Thyroid gland (tissue), 4 donors: Measurements from ENCODE around the gene RANBP9.

Source experiments
- POLR2A ChIP-seq, 2 donors: fragments of 450-650 bp; IDR thresholded peaks; one replicate each; pipeline ENCODE4 v1.6.1; 2017; ENCODE audit warnings: antibody characterized with exemption in 2 of 2, mild to moderate bottlenecking in 2 of 2, moderate library complexity in 1 of 2
- TF ChIP-seq, protein P1 (sequence below), 6 experiments: fragments of 200-600 bp in 3 of 6; fragments of 450-650 bp in 3 of 6; sonication (generic) in 3 of 6; IDR thresholded peaks; one replicate each; pipeline ENCODE4 v1.5.1; 2016 to 2019; ENCODE audit warnings: antibody characterized with exemption in 6 of 6, mild to moderate bottlenecking in 2 of 6, inconsistent platforms in 1 of 6, moderate library complexity in 1 of 6

DNA sequence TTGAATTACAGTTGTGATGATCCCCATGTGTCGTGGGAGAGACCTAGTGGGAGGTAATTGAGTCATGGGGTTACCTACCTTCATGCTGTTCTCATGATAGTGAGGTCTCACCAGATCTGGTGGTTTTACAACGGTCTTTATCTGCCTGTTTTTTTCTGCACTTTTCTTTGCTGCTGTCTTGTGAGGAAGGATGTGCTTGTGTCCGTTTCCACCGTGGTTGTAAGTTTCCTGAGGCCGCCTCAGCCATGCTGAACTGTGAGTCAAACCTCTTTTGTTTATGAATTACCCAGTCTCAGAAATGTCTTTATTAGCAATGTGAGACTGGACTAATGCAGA lies 6.5 kb upstream of the RANBP9 start:
- TF ChIP-seq, protein P1, sequence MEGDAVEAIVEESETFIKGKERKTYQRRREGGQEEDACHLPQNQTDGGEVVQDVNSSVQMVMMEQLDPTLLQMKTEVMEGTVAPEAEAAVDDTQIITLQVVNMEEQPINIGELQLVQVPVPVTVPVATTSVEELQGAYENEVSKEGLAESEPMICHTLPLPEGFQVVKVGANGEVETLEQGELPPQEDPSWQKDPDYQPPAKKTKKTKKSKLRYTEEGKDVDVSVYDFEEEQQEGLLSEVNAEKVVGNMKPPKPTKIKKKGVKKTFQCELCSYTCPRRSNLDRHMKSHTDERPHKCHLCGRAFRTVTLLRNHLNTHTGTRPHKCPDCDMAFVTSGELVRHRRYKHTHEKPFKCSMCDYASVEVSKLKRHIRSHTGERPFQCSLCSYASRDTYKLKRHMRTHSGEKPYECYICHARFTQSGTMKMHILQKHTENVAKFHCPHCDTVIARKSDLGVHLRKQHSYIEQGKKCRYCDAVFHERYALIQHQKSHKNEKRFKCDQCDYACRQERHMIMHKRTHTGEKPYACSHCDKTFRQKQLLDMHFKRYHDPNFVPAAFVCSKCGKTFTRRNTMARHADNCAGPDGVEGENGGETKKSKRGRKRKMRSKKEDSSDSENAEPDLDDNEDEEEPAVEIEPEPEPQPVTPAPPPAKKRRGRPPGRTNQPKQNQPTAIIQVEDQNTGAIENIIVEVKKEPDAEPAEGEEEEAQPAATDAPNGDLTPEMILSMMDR (IDR thresholded peaks at IDR 0.05) = no peak
- no peak for TF ChIP-seq POLR2A (IDR thresholded peaks at IDR 0.05)
